Fibroblast of skin of back (primary cell): ENCODE data around the gene SRF.

ENCODE experiments used
- DNase-seq: peaks from one replicate; pipeline ENCODE4 v3.0.0-alpha.2; 2013

Gene SRF

DNA sequence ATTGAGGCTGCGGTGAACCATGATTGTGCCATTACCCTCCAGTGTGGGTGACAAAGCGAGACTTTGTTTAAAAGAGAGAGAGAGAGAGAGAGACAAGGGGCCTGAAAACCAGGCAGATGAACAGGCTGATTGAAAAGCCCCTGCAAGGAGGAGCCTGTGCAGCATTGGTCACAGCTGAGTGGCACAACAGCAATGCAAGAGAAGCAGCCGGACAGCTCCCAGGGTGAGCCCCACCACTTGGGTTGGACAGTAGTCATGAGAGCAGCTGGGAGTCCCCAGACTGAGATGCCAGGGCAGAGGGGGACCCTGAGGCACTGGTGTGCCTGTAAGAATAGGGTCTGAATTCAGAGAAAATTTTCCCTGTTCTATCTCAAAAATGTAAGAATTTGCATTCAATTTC is 48.0 kb downstream of the SRF start:
- no peak for DNase-seq

DNA sequence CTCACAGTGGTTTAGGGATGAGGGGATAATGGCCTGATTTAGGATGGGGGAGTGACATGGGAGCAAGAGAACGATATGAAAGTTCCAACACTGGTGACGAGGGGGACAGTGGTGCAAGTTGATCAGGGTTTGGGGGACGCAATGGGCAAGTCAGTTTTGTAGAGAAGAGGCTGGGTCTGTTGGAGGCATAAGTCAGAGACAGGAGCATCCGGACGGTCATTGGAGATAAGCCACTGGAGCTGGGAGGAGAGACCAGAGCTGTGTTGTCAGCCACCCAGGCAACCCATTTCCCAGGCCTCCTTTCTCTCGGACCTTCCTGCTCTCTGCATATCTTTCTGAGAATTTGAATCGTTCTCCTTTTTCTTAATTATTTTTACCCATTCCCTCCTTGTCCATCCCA is 48.7 kb downstream of the SRF start:
- no peak for DNase-seq

- no peak for DNase-seq
These were observed 49.4 kb downstream of the SRF start for GRCh38 chr6:43220439-43220951.

DNA sequence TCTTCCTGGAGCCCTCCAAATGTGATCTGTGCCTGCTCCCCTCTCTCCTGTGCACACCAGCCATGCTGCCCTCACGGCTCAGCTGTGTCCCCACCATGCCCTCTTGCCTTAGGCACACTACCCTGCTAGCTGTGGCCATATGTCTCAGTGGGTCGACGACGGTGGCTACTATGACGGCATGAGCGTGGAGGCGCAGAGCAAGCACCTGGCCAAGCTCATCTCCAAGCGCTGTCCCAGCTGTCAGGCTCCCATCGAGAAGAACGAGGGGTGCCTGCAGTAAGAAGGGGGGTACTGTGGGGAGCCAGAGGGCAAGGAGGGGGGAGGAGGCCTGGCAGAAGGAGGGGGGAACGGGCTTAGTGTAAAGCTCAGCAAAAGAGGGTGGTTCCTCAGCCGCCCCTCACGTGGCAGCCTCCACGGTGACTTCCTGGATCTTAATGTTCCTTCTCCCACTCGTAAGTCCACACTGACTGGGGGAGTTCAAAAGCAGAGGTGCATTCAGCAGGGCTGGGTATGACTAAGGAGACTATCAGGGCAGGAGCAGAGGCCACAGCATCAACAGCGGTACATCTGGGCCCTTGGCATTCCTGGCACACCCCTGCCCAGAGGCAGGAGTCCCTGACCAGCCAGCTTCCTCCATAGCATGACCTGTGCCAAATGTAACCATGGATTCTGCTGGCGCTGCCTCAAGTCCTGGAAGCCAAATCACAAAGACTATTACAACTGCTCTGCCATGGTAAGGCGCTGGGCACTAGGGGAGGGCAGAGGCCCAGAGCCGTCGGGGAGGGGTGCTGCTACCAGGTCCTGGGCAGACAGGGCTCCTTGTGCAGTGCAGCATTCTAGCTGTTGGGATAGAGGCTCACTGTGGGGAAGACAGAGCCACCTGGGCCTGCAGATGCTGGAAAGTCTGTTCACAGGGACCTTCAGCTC is 50.2 kb downstream of the SRF start:
- DNase-seq, result no peak

- DNase-seq, result no peak
These were observed 51.5 kb downstream of the SRF start for GRCh38 chr6:43222418-43223059.

GRCh38 chr6:43223175-43223574 is 52.1 kb downstream of the SRF start:
- no peak for DNase-seq

- no peak for DNase-seq
These were observed 55.3 kb downstream of the SRF start for GRCh38 chr6:43226192-43226851.

- peak; percentile 66 for DNase-seq
These were observed 58.1 kb downstream of the SRF start, which contains the start of gene DNPH1 for GRCh38 chr6:43228951-43229802. Gene DNPH1 (minus strand): TSS chr6:43229481. CDS start chr6:43229456, 25 bp downstream.

GRCh38 chr6:43229803-43230620 is 58.9 kb downstream of the SRF start:
- DNase-seq, result no peak

DNA sequence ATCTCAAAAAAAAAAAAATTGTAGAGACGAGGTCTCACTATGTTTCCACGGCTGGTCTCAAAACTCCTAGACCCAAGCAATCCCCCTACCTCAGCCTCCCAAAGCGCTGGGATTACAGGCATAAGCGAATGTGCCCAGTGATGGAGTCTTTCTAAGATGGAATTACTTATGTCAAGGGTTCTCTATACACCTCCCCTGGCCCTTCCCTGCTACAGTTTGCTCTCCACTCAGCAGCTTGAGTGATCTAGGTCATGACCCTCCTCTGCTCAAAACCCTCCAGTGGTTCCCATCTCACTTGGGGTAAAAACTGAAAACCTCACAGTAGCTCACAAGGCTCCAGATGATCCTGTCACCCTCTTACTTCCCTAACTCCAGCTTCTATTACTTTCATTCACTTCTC is 60.0 kb downstream of the SRF start:
- DNase-seq, result no peak
